SK-N-SH treated with all-trans-retinoic acid at 6 μM for 48 hours (cell line): Measurements from ENCODE around the gene S100A2.

Experiments used
- ISL1 ChIP-seq: fragments of 250-450 bp; sonication (Bioruptor Pico); IDR thresholded peaks from 2 replicates; pipeline ENCODE4 v2.1.2; 2022; ENCODE audit warnings: mild to moderate bottlenecking, moderate library complexity
- RARB ChIP-seq: fragments of 250-450 bp; sonication (Bioruptor Pico); IDR thresholded peaks from 2 replicates; pipeline ENCODE4 v1.8.0; 2021; ENCODE audit warnings: mild to moderate bottlenecking, moderate library complexity
- ZNF8 ChIP-seq: fragments of 450-650 bp; formaldehyde crosslinking; IDR thresholded peaks from 2 replicates; pipeline ENCODE4 v1.5.0; 2020; ENCODE audit warnings: mild to moderate bottlenecking, moderate library complexity

- TF ChIP-seq RARB (no peak), ISL1 (CRISPR knock-in tag) (no peak), ZNF8 (CRISPR knock-in tag) (no peak)
Observed at GRCh38 chr1:153561466-153561985, 4.1 kb downstream of the S100A2 start.
